ENCODE measurements around the gene MLLT10.

Gene MLLT10

DNA sequence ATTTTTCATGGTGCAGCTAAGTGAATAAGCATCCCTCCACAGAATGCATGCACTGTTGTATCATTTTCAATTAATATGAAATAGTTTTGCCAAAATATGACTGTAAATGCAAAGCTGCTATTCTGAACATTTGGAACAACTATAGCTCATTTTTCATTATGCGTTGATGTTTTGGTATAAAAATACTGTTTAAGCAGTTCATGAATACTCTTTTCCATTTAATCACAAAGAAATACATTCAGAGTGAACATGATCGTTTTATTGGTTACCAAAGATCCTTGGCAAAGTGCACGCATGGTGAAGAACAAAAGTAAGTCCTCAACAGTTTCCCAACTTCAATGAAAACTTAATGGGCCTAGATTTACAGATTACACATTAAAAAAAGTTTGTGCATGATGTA lies 41.6 kb upstream of the MLLT10 start:
- no peak overlapping the region for H3K4me3 ChIP-seq (ENCODE audit: low read depth, low read length)
- TF ChIP-seq CTCF (IDR thresholded peaks at IDR 0.05; ENCODE audit: low read depth, low read length, missing control alignments) = no peak
- DNase-seq (ENCODE audit: low read depth) = no peak

DNA sequence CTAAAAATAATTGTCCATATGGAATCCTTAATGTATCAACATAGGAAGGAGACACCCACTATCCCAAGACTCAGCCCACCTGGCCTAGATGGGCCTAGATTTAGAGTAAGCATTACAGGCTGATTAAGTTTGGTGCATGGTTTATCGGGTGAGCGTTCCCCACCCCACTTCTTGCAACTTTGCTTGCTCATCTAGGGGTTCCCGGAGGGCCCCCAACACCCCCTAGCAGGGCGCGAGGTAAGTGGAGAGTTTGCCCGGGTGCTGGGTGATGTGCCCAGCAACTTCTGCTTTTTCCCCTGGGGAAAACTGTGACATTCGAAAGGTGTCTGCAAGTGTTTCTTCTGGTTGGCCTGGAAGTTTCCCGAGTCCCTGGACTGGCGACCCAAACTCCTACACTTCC lies 40.2 kb upstream of the MLLT10 start:
- TF ChIP-seq CTCF (IDR thresholded peaks at IDR 0.05; ENCODE audit: low read depth, low read length, missing control alignments) = no peak
- H3K4me3 ChIP-seq (ENCODE audit: low read depth, low read length) = no peak overlapping the region; the same call in 1 of the 2 replicates
- no peak for DNase-seq (ENCODE audit: low read depth)

DNA sequence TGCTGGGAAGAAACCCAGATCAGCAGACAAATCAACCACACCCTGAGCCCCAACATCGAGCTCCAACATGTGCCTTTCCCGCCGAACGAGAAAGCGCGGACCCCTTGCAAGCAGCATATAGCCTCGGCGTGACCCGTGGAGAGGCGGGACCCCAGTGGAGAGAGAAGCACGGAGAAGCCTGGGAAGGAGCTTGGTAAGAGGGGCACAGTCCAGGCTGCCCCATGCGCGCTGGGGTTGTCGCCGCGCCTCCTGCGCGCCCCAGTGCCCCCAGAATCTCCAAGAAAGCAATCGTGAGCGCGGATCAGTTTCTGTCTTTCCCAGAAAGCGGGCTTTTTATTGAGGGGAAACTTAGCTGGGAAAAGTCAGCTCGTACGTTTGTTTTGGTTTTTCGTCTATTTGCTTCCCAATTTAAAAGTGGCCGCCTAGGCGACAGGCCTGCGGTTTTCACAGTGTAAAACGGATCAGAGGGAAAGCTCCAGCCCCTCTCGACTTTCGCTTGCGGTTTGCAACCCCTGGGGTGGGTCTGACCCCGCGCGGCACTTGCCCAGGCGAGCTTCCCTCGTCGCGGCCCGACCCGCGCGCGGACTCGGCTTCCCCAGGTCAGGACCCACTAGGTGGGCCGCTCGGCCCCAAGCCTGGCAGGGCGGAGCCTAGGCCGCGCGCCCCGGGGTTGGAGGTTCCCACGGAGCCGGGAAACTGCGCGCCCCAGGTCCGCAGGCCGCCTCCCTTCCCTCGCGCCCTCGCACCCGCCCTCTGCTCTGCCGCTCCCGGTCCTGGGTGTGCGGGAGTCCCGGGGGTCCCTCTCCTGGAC lies 39.6 kb upstream of the MLLT10 start:
- TF ChIP-seq CTCF (IDR thresholded peaks at IDR 0.05; ENCODE audit: low read depth, low read length, missing control alignments) = no peak
- H3K4me3 ChIP-seq (ENCODE audit: low read depth, low read length) = peak overlapping the region; percentile 74
- no peak for DNase-seq (ENCODE audit: low read depth)

DNA sequence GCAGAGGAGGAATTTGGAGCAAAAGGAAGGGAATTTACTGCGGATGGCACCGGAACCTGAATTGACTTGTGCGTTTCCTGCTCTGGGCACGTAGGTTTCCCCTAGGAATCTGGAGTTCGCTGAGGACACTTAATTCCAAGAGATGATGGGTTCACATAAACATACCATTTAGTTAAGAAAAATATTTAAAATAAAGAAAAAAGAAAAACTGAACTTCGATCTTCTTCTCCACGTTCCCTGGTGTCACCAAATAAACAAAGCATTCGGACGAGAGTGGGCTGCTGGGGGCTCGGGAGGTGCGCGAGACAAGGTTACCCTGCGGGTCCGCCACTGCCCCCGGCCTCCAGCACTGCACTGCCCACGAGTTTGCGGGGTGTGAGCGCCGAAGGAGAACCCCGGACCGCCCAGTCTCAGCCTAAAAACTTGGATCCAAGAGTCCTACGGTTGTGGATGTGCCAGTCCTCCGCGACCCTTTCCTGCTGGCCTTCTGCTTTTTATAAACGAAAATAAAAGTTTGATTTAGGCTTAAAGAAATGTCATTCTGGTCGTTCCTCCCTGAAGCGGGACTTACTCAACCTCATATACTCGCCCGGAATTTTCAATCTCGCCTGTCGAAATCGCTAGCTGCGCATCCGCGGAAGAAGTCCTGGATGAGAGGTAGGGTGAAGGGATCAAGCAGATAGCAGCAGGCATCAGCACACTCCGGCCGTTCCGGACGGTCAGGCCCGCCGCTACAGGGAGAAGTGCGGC lies 38.9 kb upstream of the MLLT10 start:
- no peak for TF ChIP-seq CTCF (IDR thresholded peaks at IDR 0.05; ENCODE audit: low read depth, low read length, missing control alignments)
- peak overlapping the region; percentile 74 for H3K4me3 ChIP-seq (ENCODE audit: low read depth, low read length)
- no peak for DNase-seq (ENCODE audit: low read depth)

DNA sequence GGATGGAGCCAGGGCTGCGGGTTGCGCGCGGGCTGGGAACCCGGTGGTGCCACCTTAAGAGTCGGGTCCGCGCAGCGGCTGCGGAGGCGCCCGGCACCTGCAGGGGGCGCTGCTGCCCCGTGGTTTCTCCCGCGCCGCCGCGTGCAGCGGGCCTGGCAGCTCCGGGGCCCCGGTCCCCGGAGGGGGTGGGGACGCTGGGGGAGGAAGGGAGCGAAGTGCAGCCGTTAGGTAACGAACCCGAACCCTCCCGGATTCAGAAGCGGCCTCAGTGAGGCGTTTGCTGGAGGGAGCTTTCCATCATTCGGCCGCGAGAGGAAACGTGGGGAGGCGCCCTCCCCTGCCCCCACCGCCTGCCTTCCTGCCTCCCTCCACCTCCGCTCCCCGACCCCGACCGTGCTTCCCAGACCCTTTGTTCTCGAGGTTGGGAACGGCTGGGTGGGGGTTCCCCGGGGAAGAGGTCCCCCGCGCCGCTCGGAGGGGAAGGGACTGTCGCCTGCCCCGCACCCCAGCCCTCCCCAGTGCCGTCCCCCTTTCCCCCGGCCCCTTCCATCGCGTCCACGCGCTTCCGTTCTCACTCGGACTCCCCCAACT lies 38.2 kb upstream of the MLLT10 start:
- DNase-seq (ENCODE audit: low read depth) = peak; percentile 38
- peak overlapping the region; percentile 74 for H3K4me3 ChIP-seq (ENCODE audit: low read depth, low read length)
- peak; percentile 88 for TF ChIP-seq CTCF (IDR thresholded peaks at IDR 0.05; ENCODE audit: low read depth, low read length, missing control alignments)

DNA sequence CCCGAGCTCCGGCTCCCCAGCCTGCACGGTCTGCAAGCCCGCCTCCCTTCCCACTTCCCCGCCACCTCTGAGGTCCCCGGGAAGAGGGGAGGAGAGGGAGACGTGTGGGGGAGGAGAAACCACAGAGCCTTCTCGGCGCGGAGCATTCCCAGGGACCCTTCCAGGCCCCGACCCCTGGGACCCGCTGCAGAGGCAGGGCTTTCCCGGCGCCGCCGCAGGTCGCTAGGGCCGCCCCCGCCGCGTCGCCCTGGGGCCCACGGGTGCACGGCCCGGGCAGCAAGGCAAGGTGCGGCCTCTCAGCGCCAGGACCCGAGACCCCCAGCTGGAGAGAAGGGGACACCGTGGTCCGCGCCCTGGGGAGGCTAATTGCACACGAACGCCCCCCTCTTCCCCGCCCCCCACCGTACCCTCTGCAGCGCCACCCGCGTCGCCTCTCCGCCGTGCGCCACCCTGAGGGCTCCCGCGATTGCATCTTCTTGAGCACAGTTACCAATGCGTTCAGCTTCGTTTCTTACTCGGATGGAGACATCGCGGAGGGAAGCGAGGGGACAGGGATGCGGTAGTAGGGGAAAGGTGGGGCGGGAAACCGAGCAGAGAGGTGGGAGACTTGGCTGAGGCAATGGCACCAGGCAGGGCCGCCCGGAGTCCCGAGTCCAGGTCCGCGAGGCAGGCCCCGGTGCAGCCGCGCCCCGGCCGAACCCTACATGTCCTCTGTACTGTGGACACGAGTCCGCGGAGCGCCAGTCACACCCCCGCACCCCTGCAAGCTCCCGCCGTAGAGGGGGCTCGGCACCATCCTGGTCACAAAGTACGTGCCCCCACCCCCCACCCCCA lies 37.5 kb upstream of the MLLT10 start:
- peak; percentile 54 for TF ChIP-seq CTCF (IDR thresholded peaks at IDR 0.05; ENCODE audit: low read depth, low read length, missing control alignments)
- no peak for DNase-seq (ENCODE audit: low read depth)
- H3K4me3 ChIP-seq (ENCODE audit: low read depth, low read length) = peak overlapping the region; percentile 74
